HG03108 (cell line): ENCODE results near the gene PROKR2.

Experiments
- ATAC-seq: cut with Tn5 transposase; IDR thresholded peaks from one replicate; pipeline ENCODE4 v1.9.1; 2021; ENCODE audit warnings: moderate library complexity; ENCODE audit not compliant: unreplicated experiment

The PROKR2 gene

DNA sequence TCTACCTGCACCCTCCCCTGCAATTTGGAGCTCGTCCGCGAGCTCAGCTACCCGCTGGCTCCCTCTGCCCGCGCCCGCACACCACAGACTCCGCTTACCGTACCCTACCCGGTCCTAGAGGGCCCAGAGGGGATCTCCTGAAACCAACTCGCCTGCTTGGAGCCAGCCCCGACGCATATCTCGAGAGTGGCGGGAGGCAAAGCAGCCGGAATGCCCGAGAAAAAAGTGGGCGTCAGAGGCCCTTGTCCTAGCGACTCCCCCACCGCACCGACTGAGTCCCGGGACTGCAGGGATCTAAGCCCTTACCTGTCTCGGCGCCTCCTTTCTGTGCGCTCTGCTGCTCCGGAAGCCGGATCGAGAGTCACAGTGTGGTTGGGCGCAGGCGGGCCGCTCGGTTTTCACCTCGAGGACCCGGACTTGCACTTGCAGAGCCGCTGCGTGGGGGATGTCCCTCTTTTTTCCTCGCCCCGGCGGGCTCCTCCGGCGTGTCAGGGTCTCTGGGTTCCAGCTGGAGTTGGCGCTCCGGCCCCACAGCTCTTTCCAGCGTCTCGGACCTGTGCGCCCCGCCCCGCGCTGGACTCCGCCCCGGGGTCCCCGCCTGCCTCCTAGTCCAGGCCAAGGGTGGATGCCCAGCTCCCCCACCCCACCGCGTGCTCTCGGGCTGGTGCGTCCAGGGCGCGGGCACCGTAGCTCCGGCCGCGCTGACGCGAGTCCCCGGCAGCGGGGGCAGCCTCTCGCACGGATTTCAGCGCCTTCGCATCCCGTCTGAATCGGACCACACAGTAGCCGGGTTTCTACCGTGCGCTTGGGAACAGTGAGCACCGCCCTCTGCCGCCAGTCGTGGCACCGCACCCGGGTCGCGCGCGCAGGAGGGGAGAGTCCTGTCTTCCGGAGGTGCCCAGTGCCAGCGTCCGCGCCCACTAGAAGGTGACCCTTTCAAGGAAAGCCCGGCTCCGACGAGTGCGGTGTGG, at the start of gene PROKR2:
TSS of gene PROKR2 (minus strand) at position 767 of the 971 bp plus-strand sequence. CDS start 2,585 bp downstream, outside the sequence.
- no peak for ATAC-seq

DNA sequence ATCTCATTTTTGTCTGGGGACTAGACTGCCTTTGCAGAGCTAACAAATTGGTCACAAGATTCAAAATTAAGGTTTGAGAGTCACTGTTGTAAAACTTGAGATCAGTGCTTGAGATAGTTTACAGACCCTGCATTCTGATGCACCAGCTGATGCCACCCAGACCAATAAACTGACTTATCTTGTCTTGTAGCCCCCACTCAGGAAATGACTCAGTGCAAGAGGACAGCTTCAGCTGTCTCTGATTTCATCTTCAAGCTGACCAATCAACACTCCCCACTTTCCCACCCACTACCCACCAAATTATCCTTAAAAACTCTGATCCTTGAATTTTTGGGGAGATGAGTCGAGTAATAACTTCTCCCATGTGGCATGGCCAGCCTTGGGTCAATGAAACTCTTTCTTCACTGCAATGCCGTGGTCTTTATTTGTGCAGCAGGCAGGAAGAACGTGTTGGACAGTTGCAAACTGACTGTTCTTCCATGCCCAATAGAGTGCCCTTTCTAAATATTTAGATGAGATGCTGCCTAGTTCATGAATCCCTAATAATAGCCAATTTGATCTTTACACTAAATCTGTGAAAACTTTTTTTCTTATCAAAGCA, 48.3 kb upstream of the PROKR2 start:
- ATAC-seq = no peak

DNA sequence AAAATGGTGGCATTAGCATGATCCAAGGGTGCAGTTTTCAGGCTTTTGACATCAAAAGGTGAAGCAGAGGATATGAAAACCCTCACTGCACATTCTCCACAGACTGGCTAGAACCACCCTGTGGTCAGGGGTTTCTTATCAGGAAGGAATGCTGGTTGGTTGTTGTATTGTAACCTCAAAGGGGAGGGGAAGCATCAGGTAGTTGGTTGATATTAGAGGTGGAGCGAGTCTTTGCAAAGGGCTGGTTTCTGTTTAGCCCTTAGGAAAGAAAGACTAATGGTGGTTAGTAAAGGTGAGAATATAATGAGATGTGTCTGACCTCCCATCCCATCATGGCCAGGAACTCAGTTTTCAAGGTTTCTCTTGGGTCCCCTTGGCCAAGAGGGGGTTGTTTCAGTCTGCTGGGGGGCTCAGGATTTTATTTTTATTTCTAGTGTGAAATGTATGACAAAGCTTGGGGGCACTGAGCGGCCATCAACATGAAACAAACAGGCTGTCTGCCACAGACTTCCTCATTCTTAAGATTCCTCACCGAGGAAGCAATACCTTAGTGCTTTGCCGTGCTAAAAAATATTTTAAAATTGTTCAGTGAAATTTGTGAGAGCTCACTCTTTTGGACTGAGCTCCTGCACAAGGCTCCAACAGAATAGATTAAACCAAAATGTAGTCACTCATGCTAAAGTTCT, 47.5 kb upstream of the PROKR2 start:
- no peak for ATAC-seq

DNA sequence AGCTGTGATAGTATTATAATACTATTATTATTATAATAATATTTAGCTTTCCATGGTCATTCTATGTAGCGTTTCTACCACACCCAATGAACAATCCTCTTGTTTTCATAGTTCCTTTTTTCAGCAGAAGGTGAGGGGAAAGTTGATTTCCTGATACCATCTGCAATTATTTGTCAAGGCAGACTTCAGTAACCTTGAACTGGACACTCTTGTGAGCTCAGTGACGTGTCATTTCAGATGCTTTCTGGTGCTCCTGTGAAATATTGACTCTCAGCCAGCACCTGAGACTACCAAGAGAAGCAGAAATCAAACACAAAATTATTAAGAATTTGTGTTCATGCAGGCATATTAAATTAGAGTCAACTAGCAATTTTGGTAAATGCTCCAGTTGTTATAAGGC, 46.0 kb upstream of the PROKR2 start:
- ATAC-seq = no peak

DNA sequence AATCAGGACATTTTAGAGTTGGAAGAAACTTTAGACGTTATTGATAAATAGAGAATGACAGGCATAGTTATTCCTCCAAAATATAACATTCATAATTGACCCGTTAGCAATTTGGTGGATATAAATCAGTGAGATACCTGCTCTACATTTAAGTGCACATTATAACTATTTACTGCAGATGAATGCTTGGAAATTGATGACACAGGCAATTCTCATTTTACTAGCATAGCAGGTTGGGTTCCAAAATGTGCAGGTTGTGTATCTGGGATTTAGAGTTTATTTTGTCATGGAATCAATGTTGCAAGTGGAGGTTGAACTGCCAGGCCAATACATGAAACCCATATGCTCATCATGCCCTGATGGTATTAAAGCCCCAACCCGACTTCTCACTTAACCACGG, 44.4 kb upstream of the PROKR2 start:
- no peak for ATAC-seq

DNA sequence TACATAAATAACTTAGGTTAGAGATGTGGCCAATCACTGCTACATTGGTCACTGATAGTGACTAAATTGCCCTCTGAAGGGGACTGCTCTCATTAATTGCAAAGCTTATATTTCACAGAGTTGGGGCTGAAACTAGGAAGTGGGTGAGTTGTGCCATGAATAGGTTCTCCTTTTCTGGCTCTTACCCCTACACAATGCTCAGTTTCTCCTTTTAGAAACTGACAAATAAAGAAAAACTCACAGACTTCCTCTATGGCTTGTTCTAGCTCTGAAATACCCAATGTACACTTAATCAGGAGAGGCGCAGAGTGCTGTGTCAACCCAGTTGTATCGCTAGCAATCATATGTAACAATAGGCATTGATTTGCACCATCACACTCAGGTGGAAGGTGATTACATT, 41.2 kb upstream of the PROKR2 start:
- no peak for ATAC-seq

DNA sequence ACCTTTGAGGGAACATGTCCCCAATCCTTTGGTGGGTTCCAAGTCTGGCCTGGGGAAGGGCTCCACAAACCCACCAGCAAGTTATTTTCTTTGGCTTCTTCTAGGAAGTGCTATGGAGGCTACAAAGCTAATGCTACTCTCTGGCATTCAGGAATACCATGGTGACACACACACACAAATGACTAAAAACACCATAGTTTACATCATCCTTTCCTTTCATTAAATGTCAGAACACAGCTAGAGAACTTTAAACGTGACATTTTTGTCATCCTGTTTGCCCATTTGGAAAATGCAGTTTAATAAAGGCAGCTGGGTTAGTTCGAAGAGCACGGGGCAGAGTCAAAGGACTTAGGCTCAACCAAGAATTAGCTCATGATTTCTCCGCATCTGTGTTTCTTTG, 40.2 kb upstream of the PROKR2 start:
- ATAC-seq = no peak

DNA sequence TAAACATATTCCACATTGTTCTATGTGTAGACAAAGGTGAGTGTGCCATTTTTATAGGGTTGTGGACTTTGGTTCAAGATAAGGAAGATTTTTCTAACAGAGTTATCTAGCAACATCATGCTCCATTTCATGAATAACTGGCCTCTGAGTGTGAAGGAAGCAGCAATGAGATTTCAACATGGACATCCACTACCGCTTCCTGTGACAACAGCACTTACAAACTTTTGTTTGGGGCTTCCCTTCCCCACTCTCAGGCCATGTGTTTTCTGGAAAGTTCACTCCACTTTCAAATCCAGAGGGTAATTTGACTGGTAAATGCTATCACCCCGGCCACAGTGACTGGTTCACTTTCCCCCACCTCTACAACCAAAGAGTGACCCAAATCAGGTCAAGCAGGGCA, 38.1 kb upstream of the PROKR2 start:
- ATAC-seq = no peak

DNA sequence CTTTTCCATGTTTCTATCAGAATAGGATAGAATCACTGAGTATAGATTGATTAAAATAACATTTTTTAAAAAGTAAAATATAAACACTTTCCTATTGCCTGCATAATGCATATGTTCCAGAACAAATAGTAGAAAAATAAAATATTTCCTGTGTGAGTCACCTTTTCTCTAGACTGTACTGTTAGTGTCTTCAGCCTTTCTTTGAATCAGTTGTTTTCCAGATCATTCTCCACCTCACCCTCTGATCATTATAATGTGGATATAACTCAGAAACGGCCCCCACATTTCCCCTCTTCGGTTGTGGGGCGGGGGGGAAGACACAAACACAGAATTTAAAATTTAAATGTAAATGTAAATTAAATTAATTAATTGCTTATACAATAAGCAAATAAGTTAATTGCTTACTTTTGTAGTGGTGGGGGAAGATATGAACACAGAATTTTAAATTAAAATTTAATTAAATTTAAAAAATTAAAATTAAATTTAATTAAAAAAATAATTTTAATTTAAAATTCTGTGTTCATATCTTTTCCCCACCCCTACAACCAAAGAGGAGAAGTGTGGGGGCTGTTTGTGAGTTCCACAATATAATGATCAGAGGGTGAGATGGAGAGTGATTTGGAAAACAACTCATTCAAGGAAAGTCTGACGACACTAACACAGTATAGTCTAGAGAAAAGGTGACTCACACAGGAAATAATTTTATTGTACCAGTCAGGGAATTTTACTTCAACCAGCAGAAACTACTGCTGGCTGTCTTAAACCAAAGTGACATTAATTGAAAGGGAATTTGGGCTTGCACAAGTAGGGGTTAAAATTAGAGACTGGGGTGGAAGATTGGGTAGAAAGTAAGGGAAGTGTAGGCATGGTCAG, 37.1 kb upstream of the PROKR2 start:
- ATAC-seq = no peak

DNA sequence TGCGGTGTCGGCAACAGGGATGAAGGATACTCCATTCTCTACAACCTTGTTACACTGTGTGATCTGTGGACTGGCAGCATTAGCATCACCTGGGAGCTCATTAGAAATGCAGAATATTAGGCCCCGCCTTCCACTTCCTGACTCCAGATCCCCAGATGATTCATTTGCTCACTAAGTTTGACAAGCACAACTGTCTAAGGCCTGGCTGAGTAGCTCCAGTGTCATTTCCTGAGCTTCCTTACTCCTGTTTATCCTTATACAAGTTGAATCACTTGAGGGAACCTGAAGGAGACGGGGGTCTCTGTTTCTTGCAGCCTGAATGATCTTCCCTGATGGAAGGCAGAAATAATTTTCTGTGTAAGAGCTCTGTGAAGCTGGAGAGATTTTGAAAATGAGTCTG, 32.7 kb upstream of the PROKR2 start:
- no peak for ATAC-seq

DNA sequence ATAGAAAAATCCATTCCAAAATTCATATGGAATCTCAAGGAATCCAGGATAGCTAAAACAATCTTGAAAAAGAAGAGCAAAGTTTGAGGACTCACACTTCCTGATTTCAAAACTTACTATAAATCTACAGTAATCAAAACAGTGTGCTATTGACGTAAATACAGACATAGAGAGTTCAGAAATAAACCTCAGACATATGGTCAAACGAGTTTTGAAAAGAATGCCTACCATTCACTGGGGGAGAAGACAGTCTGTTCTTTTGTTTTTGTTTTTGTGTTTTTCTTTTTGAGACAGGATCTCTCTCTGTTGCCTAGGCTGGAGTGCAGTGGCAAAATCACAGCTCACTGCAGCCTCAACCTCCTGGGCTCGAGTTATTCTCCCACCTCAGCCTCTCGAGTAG, 25.3 kb upstream of the PROKR2 start:
- no peak for ATAC-seq

DNA sequence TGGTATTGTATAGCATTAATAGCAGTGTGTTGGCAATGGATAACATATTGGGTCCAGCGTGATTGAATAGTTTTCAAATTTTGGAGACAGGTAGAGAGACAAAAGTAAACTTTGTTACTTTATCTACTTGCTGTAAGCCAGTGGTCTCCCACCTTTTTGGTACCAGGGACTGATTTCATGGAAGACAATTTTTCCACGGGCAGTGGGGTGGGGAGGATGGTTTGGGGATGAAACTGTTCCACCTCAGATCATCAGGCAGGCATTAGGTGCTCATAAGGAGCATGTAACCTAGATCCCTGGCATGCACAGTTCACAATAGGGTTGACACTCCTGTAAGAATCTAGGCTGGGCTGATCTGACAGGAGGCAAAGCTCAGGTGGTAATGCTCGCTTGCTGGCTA, 14.6 kb upstream of the PROKR2 start:
- ATAC-seq = no peak

DNA sequence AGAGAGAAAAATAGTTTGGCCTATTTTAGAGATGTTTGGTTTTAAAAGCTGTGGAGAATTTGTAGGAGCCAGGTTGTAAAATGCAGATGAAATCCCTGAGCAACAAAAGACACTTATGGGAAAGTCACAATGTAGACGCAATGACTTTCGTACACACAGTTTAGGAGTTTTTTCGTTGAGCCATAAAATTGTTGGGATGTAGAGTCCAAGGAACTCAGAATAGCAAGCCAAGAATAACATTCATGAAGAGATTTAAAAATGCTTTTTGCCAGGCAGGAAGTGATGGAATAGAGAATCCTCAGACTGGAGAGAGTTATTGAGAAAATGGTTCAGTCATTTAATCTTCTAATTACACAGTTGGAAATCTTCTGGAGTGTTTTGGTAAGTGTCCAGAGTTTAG, 11.5 kb upstream of the PROKR2 start:
- ATAC-seq = no peak

DNA sequence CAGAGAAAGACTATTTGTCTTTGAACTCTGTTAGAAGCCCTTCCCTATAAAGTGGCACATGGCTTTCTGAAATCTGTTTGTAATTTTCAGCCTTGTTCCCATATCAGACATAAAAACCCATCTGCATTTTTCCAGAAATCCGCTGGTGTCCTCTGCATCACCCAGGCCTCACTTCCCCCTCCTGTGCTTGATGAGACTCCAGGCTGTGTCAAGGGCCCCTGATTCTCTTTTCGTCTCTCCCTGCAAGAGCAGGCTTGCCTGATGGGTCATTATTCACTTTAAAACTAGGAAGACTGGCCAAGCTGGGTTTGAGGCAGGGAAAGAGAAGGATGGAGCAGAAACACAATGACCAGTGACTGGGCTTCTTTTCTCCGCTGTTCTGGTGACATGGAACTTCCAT, 10.6 kb upstream of the PROKR2 start:
- no peak for ATAC-seq

DNA sequence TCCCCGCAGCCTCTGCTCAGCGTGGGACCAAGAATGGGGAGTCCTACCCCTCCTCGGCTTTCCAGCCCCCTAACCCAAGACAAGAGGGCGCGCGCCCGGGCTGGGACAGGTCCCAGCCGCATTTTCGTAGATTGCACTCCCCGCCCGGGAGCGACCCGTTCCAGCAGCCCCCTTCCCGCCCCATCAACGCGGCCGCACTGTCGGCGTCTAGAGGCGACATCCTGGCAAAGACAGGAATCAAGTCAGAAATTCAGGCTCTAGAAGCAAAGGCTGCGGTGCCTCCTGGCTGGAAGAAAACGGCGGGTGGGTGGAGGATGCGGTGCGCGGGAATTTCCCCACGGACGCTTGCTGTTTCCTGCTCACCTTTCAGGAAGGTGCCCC, 957 bp downstream of the PROKR2 start:
- no peak for ATAC-seq

DNA sequence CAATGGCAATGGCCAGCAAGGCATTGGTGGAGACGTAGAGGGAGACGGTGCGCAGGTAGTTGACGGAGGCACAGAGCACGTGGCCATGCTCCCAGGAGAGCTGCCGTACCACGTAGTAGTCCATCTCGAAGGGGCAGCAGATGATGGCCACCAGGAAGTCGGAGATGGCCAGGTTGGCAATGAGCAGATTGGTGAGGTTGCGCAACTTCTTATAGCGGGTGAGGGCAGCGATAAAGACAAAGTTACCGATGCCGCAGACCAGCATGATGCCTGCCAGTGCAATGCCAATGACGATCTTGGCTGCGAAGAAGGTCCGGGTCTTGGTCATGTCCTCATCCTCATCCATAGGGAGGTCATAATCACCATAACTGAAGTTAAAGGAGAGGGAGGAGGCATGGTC, 2.8 kb downstream of the PROKR2 start:
- no peak for ATAC-seq

DNA sequence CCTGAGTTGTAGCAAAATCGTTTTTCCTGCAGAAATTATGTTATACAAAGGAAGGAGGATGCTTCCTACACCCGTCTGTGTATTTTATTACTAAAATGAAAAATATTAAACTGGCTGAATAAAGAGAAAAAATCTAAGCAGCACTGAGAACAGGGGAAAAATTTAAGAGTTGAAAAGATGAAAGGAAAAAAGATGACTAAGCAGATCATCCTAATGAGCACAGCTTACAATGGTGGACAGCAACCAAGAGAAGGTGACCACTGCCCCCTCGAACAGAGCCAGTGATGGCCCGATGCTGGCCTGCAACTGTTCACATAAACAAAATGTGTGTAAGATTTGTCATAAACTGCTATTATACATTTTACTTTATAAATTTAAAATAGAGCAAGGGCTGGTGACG, 4.2 kb downstream of the PROKR2 start:
- ATAC-seq = no peak

DNA sequence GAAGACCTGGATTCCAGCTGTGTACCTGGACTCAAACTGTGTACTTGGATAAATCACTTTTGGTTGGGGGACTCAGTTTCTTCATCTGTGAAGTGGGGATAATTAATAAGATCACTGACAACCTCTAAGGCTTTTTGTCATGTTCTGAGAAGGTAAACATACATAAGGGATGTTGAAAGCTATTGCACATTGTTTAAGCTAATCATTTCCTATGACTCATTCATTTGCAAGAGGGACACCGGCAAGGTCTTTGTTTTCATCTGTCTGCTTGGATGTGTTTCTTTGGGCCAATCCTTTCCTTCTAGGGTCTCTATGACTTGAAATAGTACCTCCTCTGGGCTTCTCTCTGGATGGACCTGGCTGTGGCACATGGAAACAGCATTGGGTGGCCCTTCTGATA, 6.8 kb downstream of the PROKR2 start:
- ATAC-seq = no peak

DNA sequence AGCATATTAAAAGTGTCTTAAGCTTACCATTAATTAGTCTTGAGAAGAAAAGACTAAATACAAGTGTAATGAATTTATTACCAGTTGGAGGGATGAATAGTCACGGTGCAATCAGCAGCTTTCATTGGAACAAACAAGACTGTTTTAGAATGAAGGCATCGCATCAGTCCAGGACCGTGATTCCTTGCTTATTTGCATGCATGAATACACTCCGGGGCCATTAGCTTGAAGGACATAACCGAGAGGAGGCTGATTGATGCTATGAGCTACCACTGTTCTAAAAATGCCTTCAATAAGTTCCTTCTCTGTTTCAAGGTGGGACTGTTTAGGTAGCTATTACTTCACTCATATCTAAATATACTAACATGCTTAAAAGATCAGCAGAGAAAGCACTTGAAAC, 17.9 kb downstream of the PROKR2 start:
- no peak for ATAC-seq

DNA sequence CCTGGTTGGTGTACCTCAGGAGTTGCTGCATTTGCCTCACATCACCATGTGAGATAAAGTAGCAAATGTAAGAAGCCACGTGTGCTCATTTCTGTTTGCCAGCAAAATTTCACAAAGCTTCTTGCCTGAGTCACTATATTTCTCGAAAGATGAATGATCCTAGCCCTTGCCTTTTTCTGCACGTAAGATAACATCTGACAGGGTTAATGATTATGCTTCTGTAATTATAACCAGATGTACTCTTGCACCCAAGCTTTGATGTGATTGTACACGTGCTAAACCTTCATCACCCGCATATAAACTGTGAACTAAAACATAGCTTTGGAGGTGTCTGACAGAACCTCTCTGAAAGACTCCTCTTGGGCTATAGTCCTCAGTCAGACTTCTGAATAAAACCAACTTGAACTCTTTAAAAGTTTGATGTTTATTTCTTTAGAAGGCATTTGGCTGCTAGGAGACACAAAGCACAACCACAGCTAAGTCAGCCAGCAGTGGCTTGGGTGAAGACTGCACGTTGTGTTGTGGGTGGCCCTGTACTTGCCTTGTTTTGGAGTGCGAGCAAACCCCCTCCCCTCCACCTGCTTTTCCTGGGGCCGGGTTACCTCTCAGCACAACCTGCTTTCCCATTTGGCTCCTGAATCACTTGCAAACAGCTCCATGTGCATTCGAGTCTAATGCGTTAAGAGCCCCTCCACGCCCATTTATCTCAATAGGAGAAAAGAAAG, 19.3 kb downstream of the PROKR2 start:
- ATAC-seq = no peak
